BLaER1 (cell line): ENCODE measurements around the gene CES5A.

Source experiments
- H3K27ac ChIP-seq: shearing (Covaris generic); formaldehyde crosslinking; 2 replicates; pipeline ENCODE4 v1.8.1; 2022
- H3K27me3 ChIP-seq: shearing (Covaris generic); formaldehyde crosslinking; 2 replicates; pipeline ENCODE4 v1.8.1; 2022
- H3K36me3 ChIP-seq: shearing (Covaris generic); formaldehyde crosslinking; 2 replicates; pipeline ENCODE4 v1.8.1; 2022
- H3K4me1 ChIP-seq: shearing (Covaris generic); formaldehyde crosslinking; 2 replicates; pipeline ENCODE4 v1.8.1; 2022
- H3K4me2 ChIP-seq: shearing (Covaris generic); formaldehyde crosslinking; 2 replicates; pipeline ENCODE4 v1.8.1; 2022
- H3K4me3 ChIP-seq: shearing (Covaris generic); formaldehyde crosslinking; 2 replicates; pipeline ENCODE4 v1.8.1; 2022
- H3K9ac ChIP-seq: shearing (Covaris generic); formaldehyde crosslinking; 2 replicates; pipeline ENCODE4 v1.8.1; 2022
- H3K9me3 ChIP-seq: shearing (Covaris generic); formaldehyde crosslinking; 2 replicates; pipeline ENCODE4 v1.8.1; 2022
- H4K20me1 ChIP-seq: shearing (Covaris generic); formaldehyde crosslinking; 2 replicates; pipeline ENCODE4 v1.8.1; 2022
- Cebpa-rat ChIP-seq: shearing (Covaris generic); IDR thresholded peaks from 2 replicates; pipeline ENCODE4 v1.8.1; 2022

CES5A gene

DNA sequence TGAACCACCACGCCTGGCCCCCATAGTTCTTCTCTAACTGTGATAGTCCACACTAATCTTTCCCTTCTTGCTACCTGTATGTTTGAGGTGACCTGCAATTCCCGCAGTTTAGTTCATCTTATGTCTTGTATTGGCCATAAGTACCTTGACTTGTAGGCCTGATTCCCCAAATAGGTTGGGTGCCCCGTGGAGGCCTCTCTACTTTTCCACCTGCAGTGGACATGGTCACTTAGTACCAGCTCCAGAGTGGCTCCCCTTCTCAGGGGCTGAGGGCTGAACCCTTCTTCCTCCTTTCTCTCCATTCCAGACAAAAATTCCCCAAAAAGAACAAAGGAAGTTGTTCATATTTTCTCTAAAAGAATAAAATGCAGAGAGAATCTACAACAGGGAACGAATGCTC, 33.5 kb upstream of the CES5A start:
- no peak overlapping the region for H3K4me2 ChIP-seq

GRCh38 chr16:55907661-55908060, 32.5 kb upstream of the CES5A start:
- H3K9me3 ChIP-seq, result peaks cover 17% of the 10 kb centered on the region

More for the DNA sequence above, 33.5 kb upstream of the CES5A start:
- no peak overlapping the region for H3K27ac ChIP-seq
- H3K36me3 ChIP-seq, result no peaks in the 10 kb centered on the region
- no peak overlapping the region for H3K4me3 ChIP-seq
- no peak overlapping the region for H3K9ac ChIP-seq
- no peaks in the 10 kb centered on the region for H3K27me3 ChIP-seq
- no peak for TF ChIP-seq Cebpa-rat
- peaks cover 17% of the 10 kb centered on the region for H3K4me1 ChIP-seq
- H3K9me3 ChIP-seq, result peaks cover 8% of the 10 kb centered on the region
- no peaks in the 10 kb centered on the region for H4K20me1 ChIP-seq

DNA sequence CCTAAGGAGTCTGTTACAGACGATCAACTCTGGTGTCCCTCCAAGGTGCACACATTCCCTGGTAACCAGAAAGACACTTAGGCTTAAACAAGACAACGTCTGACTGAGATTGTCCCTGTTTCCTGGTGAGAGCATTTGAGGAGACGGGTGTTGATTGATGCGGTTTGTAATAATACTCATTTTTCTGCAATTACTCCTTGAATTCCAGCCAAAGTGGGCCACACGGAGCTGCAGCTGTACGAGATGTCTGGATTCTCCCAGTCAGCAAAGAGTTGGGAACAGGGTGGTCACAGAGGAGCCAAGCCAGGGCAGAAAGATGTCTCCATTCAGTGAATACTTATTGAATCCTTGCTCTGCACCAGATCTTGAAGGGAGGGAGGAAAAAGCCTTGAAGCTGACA, 30.9 kb upstream of the CES5A start:
- H3K9me3 ChIP-seq, result peaks cover 18% of the 10 kb centered on the region
- H3K4me1 ChIP-seq, result peaks cover 26% of the 10 kb centered on the region
- TF ChIP-seq Cebpa-rat, result no peak
- H3K4me3 ChIP-seq, result no peak overlapping the region
- no peaks in the 10 kb centered on the region for H3K36me3 ChIP-seq
- H3K4me2 ChIP-seq, result peak overlapping the region; percentile 51
- H3K27ac ChIP-seq, result no peak overlapping the region
- H4K20me1 ChIP-seq, result no peaks in the 10 kb centered on the region
- no peaks in the 10 kb centered on the region for H3K27me3 ChIP-seq
- H3K9ac ChIP-seq, result no peak overlapping the region

More at GRCh38 chr16:55907661-55908060, 32.5 kb upstream of the CES5A start:
- peak overlapping the region; percentile 5; the same call in 1 of the 2 replicates for H3K4me2 ChIP-seq
- H4K20me1 ChIP-seq, result no peaks in the 10 kb centered on the region
- peaks cover 17% of the 10 kb centered on the region for H3K4me1 ChIP-seq
- no peaks in the 10 kb centered on the region for H3K36me3 ChIP-seq
- no peak for TF ChIP-seq Cebpa-rat
- no peak overlapping the region for H3K9ac ChIP-seq
- H3K27me3 ChIP-seq, result no peaks in the 10 kb centered on the region
- H3K27ac ChIP-seq, result no peak overlapping the region
- H3K4me3 ChIP-seq, result no peak overlapping the region

DNA sequence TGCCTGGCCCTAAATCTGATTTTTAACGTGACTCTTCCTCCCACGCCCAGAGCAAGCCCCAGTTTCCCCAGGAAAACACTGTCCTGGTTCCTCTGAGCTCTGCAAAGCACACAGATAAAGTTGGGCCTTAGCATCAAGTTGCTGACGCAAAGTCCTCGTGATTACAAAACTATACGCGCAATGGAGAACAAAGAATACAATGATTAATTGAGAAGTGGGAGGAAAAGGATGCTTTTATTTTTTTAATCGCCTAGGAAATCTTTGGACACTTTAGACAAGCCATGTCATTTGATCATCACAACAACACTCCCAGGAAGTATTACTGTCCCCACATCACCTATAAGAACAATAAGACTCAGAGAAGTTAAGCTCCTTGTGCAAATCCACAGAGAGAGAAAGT, 30.5 kb upstream of the CES5A start:
- peaks cover 18% of the 10 kb centered on the region for H3K9me3 ChIP-seq
- no peaks in the 10 kb centered on the region for H3K36me3 ChIP-seq
- H3K4me1 ChIP-seq, result peaks cover 26% of the 10 kb centered on the region
- no peak overlapping the region for H3K9ac ChIP-seq
- no peaks in the 10 kb centered on the region for H4K20me1 ChIP-seq
- no peak for TF ChIP-seq Cebpa-rat
- H3K27ac ChIP-seq, result no peak overlapping the region
- H3K4me3 ChIP-seq, result no peak overlapping the region
- H3K27me3 ChIP-seq, result no peaks in the 10 kb centered on the region
- no peak overlapping the region for H3K4me2 ChIP-seq

DNA sequence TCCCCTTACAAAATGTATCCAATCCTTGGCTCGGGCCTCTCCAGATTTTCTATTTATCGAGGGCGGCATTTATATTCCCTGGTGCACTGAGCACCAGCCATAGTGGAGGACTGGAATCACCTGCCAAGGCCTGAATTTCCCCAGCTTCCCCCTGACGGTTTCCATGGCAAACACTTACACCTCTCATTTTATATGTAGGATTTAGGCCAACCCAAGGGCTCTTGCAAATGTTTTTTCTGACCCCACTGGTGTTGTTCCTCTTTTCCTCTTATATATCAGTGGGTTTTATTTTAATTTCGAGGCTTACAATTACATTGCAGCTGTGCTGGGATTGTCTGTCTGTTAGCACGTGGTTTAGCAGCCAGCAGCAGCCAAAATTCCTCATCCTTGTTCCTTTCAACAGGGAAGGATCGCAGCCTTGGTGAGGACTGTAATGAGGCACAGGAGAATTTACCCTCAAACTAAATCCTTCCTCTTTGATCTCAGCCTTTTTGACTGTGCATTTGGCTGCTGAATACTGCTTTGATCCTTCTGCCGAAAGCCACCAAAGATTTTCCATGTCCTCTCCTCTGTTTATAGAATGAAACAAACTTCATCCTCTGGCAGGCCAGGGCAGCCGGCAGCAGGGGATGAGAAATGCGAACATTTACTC, 26.5 kb upstream of the CES5A start:
- TF ChIP-seq Cebpa-rat, result no peak

DNA sequence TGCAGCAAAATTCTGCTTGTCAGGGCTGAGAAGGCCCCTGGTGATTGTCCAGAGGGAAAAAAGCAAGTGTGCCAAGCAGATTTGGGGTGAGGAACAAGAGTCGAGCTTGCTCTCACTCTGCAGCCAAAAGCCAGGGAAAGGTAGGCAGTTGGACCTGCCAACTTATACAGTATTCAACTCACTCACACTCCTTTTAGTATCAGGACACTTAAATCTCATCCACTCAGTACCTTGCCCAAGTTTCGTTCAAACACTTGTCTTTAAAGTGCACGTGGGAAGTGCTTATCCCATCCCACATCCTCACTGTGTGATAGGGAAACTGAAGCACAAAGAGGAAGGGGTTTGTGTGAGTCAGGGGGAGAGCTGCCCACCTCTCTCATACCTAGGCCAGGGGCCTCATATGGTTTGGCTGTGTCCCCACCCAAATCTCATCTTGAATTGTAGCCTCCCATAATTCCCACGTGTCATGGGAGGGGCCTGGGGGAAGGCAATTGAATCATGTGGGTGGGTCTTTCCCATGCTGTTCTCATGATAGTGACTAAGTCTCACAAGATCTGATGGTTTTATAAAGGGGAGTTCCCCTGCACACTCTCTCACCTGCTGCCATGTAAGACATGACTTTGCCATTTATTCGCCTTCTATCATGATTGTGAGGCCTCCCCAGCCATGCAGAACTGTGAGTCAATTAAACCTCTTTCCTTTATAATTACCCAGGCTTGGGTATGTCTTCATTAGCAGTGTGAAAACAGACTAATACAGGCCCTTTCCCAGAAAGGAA, 25.6 kb upstream of the CES5A start:
- Histone ChIP-seq H3K27ac (no peak overlapping the region), H3K9me3 (peaks cover 34% of the 10 kb centered on the region), H3K36me3 (no peaks in the 10 kb centered on the region), H3K4me1 (peaks cover 20% of the 10 kb centered on the region), H3K9ac (no peak overlapping the region), H3K27me3 (no peaks in the 10 kb centered on the region), H4K20me1 (no peaks in the 10 kb centered on the region), H3K4me2 (no peak overlapping the region; the same call in 1 of the 2 replicates), H3K4me3 (no peak overlapping the region)
- TF ChIP-seq Cebpa-rat, result no peak

More for the DNA sequence above, 26.5 kb upstream of the CES5A start:
- H3K27ac ChIP-seq, result no peak overlapping the region
- peaks cover 29% of the 10 kb centered on the region for H3K4me1 ChIP-seq
- no peak overlapping the region for H3K4me3 ChIP-seq
- no peaks in the 10 kb centered on the region for H3K27me3 ChIP-seq
- H4K20me1 ChIP-seq, result no peaks in the 10 kb centered on the region
- no peak overlapping the region for H3K9ac ChIP-seq
- H3K4me2 ChIP-seq, result peak overlapping the region; percentile 16; the same call in 1 of the 2 replicates
- H3K9me3 ChIP-seq, result peaks cover 25% of the 10 kb centered on the region
- H3K36me3 ChIP-seq, result no peaks in the 10 kb centered on the region

- Histone ChIP-seq H3K36me3 (no peaks in the 10 kb centered on the region), H3K4me1 (peaks cover 20% of the 10 kb centered on the region), H3K9ac (no peak overlapping the region), H3K27me3 (no peaks in the 10 kb centered on the region), H3K4me2 (peak overlapping the region; percentile 48), H3K9me3 (peaks cover 37% of the 10 kb centered on the region), H3K4me3 (no peak overlapping the region), H4K20me1 (no peaks in the 10 kb centered on the region), H3K27ac (no peak overlapping the region)
- TF ChIP-seq Cebpa-rat, result no peak
Measured at GRCh38 chr16:55899857-55900256, 24.7 kb upstream of the CES5A start.

- H4K20me1 ChIP-seq, result no peaks in the 10 kb centered on the region
- H3K9ac ChIP-seq, result no peak overlapping the region
- H3K4me1 ChIP-seq, result peaks cover 20% of the 10 kb centered on the region
- H3K4me2 ChIP-seq, result no peak overlapping the region
- no peak overlapping the region for H3K27ac ChIP-seq
- H3K27me3 ChIP-seq, result no peaks in the 10 kb centered on the region
- H3K4me3 ChIP-seq, result no peak overlapping the region
- no peak for TF ChIP-seq Cebpa-rat
- H3K9me3 ChIP-seq, result peaks cover 35% of the 10 kb centered on the region
- H3K36me3 ChIP-seq, result no peaks in the 10 kb centered on the region
Measured at GRCh38 chr16:55898592-55898991, 23.4 kb upstream of the CES5A start.

DNA sequence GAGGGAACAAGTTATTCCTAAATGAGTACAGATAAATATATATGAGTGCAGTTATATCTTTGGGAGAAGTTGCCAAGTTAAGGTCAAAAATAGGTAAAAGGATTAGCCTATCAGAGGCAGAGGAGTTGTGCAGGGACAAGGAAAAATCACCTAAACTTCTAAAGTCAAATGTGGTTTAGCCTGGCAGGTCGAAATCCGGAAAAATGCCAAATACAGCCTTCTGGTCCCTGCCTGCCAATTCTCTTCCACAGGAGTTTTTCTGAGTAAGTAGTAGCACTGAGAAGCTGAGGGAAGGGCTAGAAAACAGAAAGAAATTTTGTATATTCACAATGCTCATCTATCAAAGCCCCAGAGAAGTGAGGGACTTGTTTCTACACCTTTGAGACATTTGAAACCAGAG, 17.6 kb upstream of the CES5A start:
- Histone ChIP-seq H3K4me1 (no peaks in the 10 kb centered on the region), H3K27me3 (no peaks in the 10 kb centered on the region), H3K36me3 (no peaks in the 10 kb centered on the region), H3K27ac (no peak overlapping the region), H3K4me2 (no peak overlapping the region), H3K9me3 (peaks cover 45% of the 10 kb centered on the region), H3K9ac (no peak overlapping the region), H3K4me3 (no peak overlapping the region), H4K20me1 (no peaks in the 10 kb centered on the region)
- no peak for TF ChIP-seq Cebpa-rat

GRCh38 chr16:55889518-55889917, 14.3 kb upstream of the CES5A start:
- Histone ChIP-seq H3K4me1 (no peaks in the 10 kb centered on the region), H3K27me3 (no peaks in the 10 kb centered on the region), H3K9ac (no peak overlapping the region), H3K27ac (no peak overlapping the region), H3K4me2 (no peak overlapping the region), H4K20me1 (no peaks in the 10 kb centered on the region), H3K36me3 (no peaks in the 10 kb centered on the region), H3K9me3 (peaks cover 26% of the 10 kb centered on the region), H3K4me3 (no peak overlapping the region)
- TF ChIP-seq Cebpa-rat, result no peak
